GM13977 (cell line): Measurements from ENCODE around the gene SNCA.

ENCODE experiments used
- DNase-seq: peaks from one replicate; pipeline ENCODE4 v3.0.0; 2012; ENCODE audit warnings: low spot score
- CTCF ChIP-seq: IDR thresholded peaks from 2 replicates; pipeline ENCODE4 v1.5.1; 2012; ENCODE audit warnings: mild to moderate bottlenecking, control low read depth; ENCODE audit not compliant: insufficient read depth; ENCODE audit errors: extremely low read depth, missing control alignments
- in situ Hi-C: fragments of 300-500 bp; cut with MboI; formaldehyde crosslinking; loops from one replicate; pipeline ENCODE4 v1.12.0; 2022; ENCODE audit warnings: low sequenced_read_pairs, low pct_unique_long_range_greater_than_20kb, mixed read lengths, inconsistent platforms; ENCODE audit not compliant: unreplicated experiment

The SNCA gene

GRCh38 chr4:89712827-89713226 is 124.1 kb downstream of the SNCA start:
- no peak for DNase-seq
- in situ Hi-C loops, result no loop called here
- no peak for TF ChIP-seq CTCF

- in situ Hi-C loops, result no loop called here
- no peak for DNase-seq
- no peak for TF ChIP-seq CTCF
Observed at GRCh38 chr4:89712141-89712540, 124.8 kb downstream of the SNCA start.

- TF ChIP-seq CTCF, result no peak
- no peak for DNase-seq
- in situ Hi-C loops, result no loop called here
Observed at GRCh38 chr4:89708903-89709421, 128.0 kb downstream of the SNCA start.

GRCh38 chr4:89707467-89707866 is 129.5 kb downstream of the SNCA start:
- TF ChIP-seq CTCF, result no peak
- in situ Hi-C loops, result no loop called here
- no peak for DNase-seq

GRCh38 chr4:89704651-89705395 is 132.1 kb downstream of the SNCA start:
- no peak for TF ChIP-seq CTCF
- in situ Hi-C loops, result no loop called here
- no peak for DNase-seq

GRCh38 chr4:89703829-89704590 is 133.0 kb downstream of the SNCA start:
- no peak for DNase-seq
- in situ Hi-C loops, result no loop called here
- no peak for TF ChIP-seq CTCF
